ENCODE measurements around the gene GPR87. TPM values are rescaled to one million over a fixed set of nuclear protein-coding genes. Genes with fewer than 3 reads are reported as not detected.

GPR87 gene
- total RNA-seq, 2 donors from 2014 or later = not detected

GRCh38 chr3:151285940-151286339, 30.7 kb downstream of the GPR87 start:
- H3K9ac ChIP-seq (ENCODE audit: extremely low read depth, low read length, poor library complexity, severe bottlenecking) = no peak overlapping the region
- no peak overlapping the region for H3K27ac ChIP-seq (ENCODE audit: low read depth, low read length)
- Mint-ChIP-seq H3K4me3 (no peak overlapping the region), H3K27me3 (ENCODE audit: insufficient read depth) (peaks cover 8% of the 10 kb centered on the region), H3K36me3 (ENCODE audit: low read depth) (no peaks in the 10 kb centered on the region), H3K27ac (no peak overlapping the region), H3K9me3 (no peaks in the 10 kb centered on the region), H3K4me1 (peaks cover 19% of the 10 kb centered on the region)
- H3K9me3 ChIP-seq (ENCODE audit: control insufficient read depth, low read length) = no peaks in the 10 kb centered on the region
- no peak overlapping the region for H3K4me3 ChIP-seq (ENCODE audit: low read length)
- H3K36me3 ChIP-seq (ENCODE audit: control insufficient read depth, insufficient read depth, low read length) = no peaks in the 10 kb centered on the region
- no peaks in the 10 kb centered on the region for H3K27me3 ChIP-seq (ENCODE audit: control insufficient read depth, insufficient read depth, low read length, poor library complexity, severe bottlenecking)
- WGBS, 2 experiments (ENCODE audit: insufficient coverage in 1 of 2, insufficient read length in 1 of 2) = 64 to 76% methylated on average over 1 of the region's 1 CpG
- TF ChIP-seq, protein P1, sequence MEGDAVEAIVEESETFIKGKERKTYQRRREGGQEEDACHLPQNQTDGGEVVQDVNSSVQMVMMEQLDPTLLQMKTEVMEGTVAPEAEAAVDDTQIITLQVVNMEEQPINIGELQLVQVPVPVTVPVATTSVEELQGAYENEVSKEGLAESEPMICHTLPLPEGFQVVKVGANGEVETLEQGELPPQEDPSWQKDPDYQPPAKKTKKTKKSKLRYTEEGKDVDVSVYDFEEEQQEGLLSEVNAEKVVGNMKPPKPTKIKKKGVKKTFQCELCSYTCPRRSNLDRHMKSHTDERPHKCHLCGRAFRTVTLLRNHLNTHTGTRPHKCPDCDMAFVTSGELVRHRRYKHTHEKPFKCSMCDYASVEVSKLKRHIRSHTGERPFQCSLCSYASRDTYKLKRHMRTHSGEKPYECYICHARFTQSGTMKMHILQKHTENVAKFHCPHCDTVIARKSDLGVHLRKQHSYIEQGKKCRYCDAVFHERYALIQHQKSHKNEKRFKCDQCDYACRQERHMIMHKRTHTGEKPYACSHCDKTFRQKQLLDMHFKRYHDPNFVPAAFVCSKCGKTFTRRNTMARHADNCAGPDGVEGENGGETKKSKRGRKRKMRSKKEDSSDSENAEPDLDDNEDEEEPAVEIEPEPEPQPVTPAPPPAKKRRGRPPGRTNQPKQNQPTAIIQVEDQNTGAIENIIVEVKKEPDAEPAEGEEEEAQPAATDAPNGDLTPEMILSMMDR (conservative IDR thresholded peaks at IDR 0.05) = no peak
- DNase-seq = no peak
- peaks cover 4% of the 10 kb centered on the region for H3K4me1 ChIP-seq (ENCODE audit: control insufficient read depth, insufficient read depth, low read length)

- Histone ChIP-seq H3K4me3 (ENCODE audit: low read length) (no peak overlapping the region), H3K27me3 (ENCODE audit: control insufficient read depth, insufficient read depth, low read length, poor library complexity, severe bottlenecking) (no peaks in the 10 kb centered on the region), H3K4me1 (ENCODE audit: control insufficient read depth, insufficient read depth, low read length) (peaks cover 4% of the 10 kb centered on the region), H3K9ac (ENCODE audit: extremely low read depth, low read length, poor library complexity, severe bottlenecking) (no peak overlapping the region), H3K9me3 (ENCODE audit: control insufficient read depth, low read length) (no peaks in the 10 kb centered on the region), H3K36me3 (ENCODE audit: control insufficient read depth, insufficient read depth, low read length) (no peaks in the 10 kb centered on the region), H3K27ac (ENCODE audit: low read depth, low read length) (no peak overlapping the region)
- DNase-seq = no peak
- H3K4me1 Mint-ChIP-seq = peaks cover 28% of the 10 kb centered on the region
- H3K36me3 Mint-ChIP-seq (ENCODE audit: low read depth) = no peaks in the 10 kb centered on the region
- no peak overlapping the region for H3K4me3 Mint-ChIP-seq
- H3K27me3 Mint-ChIP-seq (ENCODE audit: insufficient read depth) = peaks cover 8% of the 10 kb centered on the region
- TF ChIP-seq, protein P1 (conservative IDR thresholded peaks at IDR 0.05) = no peak
- H3K9me3 Mint-ChIP-seq = no peaks in the 10 kb centered on the region
- WGBS, 2 experiments (ENCODE audit: insufficient coverage in 1 of 2, insufficient read length in 1 of 2) = 80 to 94% methylated on average over 4 to 5 of the region's 5 CpGs
- H3K27ac Mint-ChIP-seq = peak overlapping the region; percentile 49
Measured at GRCh38 chr3:151283907-151284461, 32.6 kb downstream of the GPR87 start.

DNA sequence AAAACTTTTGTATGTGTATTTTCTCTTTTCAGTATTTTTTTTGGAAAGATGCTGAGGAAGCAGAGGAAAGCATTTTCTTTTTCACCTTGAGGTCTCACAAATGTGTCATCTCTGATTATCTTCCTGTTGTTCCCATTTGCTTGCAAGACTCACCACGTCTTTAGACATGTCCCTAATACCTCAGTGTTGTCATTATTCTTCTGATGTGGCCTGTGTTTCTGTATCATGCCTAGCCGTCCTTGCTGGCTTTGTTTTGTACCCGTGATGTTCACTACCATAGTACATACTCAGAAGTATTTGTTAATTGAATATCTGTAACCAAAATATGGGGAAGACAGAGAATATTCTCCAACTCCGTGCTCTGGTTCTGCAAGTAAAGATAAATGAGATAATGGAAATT, 33.2 kb downstream of the GPR87 start:
- Histone ChIP-seq H3K9ac (ENCODE audit: extremely low read depth, low read length, poor library complexity, severe bottlenecking) (no peak overlapping the region), H3K27ac (ENCODE audit: low read depth, low read length) (no peak overlapping the region)

More for the DNA sequence above, 33.2 kb downstream of the GPR87 start:
- Mint-ChIP-seq H3K4me1 (peaks cover 33% of the 10 kb centered on the region), H3K27me3 (ENCODE audit: insufficient read depth) (peaks cover 8% of the 10 kb centered on the region), H3K9me3 (no peaks in the 10 kb centered on the region), H3K4me3 (no peak overlapping the region), H3K36me3 (ENCODE audit: low read depth) (no peaks in the 10 kb centered on the region), H3K27ac (no peak overlapping the region)
- no peaks in the 10 kb centered on the region for H3K9me3 ChIP-seq (ENCODE audit: control insufficient read depth, low read length)
- TF ChIP-seq, protein P1 (conservative IDR thresholded peaks at IDR 0.05) = no peak
- no peak for DNase-seq
- no peaks in the 10 kb centered on the region for H3K36me3 ChIP-seq (ENCODE audit: control insufficient read depth, insufficient read depth, low read length)
- H3K4me1 ChIP-seq (ENCODE audit: control insufficient read depth, insufficient read depth, low read length) = peaks cover 4% of the 10 kb centered on the region
- no peak overlapping the region for H3K4me3 ChIP-seq (ENCODE audit: low read length)
- 80 to 82% methylated on average over 1 to 4 of the region's 4 CpGs for WGBS, 2 experiments (ENCODE audit: insufficient coverage in 1 of 2, insufficient read length in 1 of 2)
- H3K27me3 ChIP-seq (ENCODE audit: control insufficient read depth, insufficient read depth, low read length, poor library complexity, severe bottlenecking) = no peaks in the 10 kb centered on the region

Data from endodermal cell (in vitro differentiated cells).